ENCODE results near the gene BPIFA3. TPM values are rescaled to one million over a fixed set of nuclear protein-coding genes. Genes with fewer than 3 reads are reported as not detected.

The BPIFA3 gene
- total and polyA plus RNA-seq, 2 of the 8 experiments (the other 6 are each of a cell fraction or from before 2014, with no cell fraction given) = not detected

DNA sequence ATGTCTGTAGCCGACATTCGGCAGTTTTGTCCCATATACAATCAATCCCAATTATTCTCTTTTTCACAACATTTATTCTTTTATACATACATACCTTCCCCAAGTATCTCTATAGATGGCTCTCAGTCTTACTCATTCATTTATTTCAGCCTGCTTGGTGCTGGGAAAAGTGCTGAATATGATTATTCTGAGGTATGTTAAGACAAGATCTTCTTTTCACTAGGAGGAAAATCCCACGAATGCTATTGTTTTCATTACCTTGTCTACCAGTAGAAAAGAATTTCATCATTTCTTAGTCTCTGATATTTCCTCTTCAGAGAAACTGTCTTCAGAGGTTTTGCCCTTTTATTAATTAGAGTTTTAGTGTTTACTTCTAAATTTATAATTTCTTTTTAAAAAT, 13.7 kb upstream of the BPIFA3 start:
- Histone ChIP-seq H3K14ac (ENCODE audit: insufficient read length) (no peak overlapping the region), H2BK12ac (ENCODE audit: low read depth, low read length) (no peak overlapping the region), H3K79me2 (ENCODE audit: control insufficient read depth in 1 of 2, insufficient read depth in 2 of 2, low read length in 2 of 2) (no peaks in the 10 kb centered on the region), H4K20me1 (replicated peaks in 1 of 2; ENCODE audit: control insufficient read depth in 1 of 2, insufficient read depth in 2 of 2, low read length in 2 of 2) (no peaks in the 10 kb centered on the region), H3K36me3 (ENCODE audit: control insufficient read depth in 2 of 4, insufficient read depth in 4 of 4, low read length in 3 of 4) (no peaks in the 10 kb centered on the region), H2BK5ac (ENCODE audit: low read depth, low read length) (no peak overlapping the region), H3K27me3 (replicated peaks in 1 of 4; ENCODE audit: control insufficient read depth in 3 of 4, extremely low read depth in 1 of 4, insufficient read depth in 3 of 4, low read length in 3 of 4) (peaks cover 0 to 2% (median 0%) of the 10 kb centered on the region in 4 experiments; a peak in 1 of 7 replicates), H4K91ac (replicated peaks; ENCODE audit: insufficient read length, low read length) (no peak overlapping the region), H3K4ac (replicated peaks; ENCODE audit: insufficient read length, low read depth, low read length) (no peak overlapping the region), H3K23ac (ENCODE audit: insufficient read length) (no peak overlapping the region), H3K18ac (ENCODE audit: extremely low read depth, low read length) (no peak overlapping the region), H3K4me3 (ENCODE audit: extremely low read depth in 1 of 4, insufficient read depth in 2 of 4, low read depth in 3 of 4, low read length in 4 of 4) (no peak overlapping the region), H3K27ac (ENCODE audit: low read depth, low read length) (no peak overlapping the region), H3K23me2 (ENCODE audit: low read depth, low read length) (no peaks in the 10 kb centered on the region), H3K4me1 (replicated peaks in 1 of 4; ENCODE audit: control insufficient read depth in 3 of 4, insufficient read depth in 4 of 4, low read length in 3 of 4) (no peaks in the 10 kb centered on the region), H2AFZ (ENCODE audit: low read length) (no peak overlapping the region), H3K9me3 (ENCODE audit: insufficient read depth in 2 of 2, low read depth in 1 of 2, low read length in 1 of 2) (no peaks in the 10 kb centered on the region), H2BK15ac (ENCODE audit: low read length) (no peak overlapping the region), H4K8ac (ENCODE audit: extremely low read depth, insufficient read depth, low read length) (no peak overlapping the region), H3K79me1 (ENCODE audit: low read depth, low read length) (no peaks in the 10 kb centered on the region), H3K9ac (replicated peaks in 1 of 4; ENCODE audit: extremely low read depth in 1 of 4, low read depth in 3 of 4, low read length in 3 of 4) (no peak overlapping the region), H2AK5ac (ENCODE audit: low read depth, low read length) (no peak overlapping the region), H2BK120ac (replicated peaks; ENCODE audit: low read depth, low read length) (no peak overlapping the region), H2BK20ac (ENCODE audit: low read length) (no peak overlapping the region), H3K4me2 (ENCODE audit: insufficient read depth in 1 of 2, low read depth in 2 of 2, low read length in 2 of 2) (no peak overlapping the region), H4K5ac (ENCODE audit: insufficient read length, low read depth, low read length) (no peak overlapping the region), H3K56ac (replicated peaks; ENCODE audit: insufficient read length, low read depth, low read length) (no peak overlapping the region)
- FAIRE-seq (no peak), DNase-seq (ENCODE audit: low read depth in 1 of 2, low spot score in 2 of 2) (no peak)
- TF ChIP-seq CHD1 (IDR thresholded peaks at IDR 0.05; ENCODE audit: low read depth, low read length) (no peak), KDM5A (IDR thresholded peaks at IDR 0.05; ENCODE audit: low read length) (no peak), RNF2 (IDR thresholded peaks at IDR 0.05; ENCODE audit: borderline replicate concordance, low read depth, low read length, missing control alignments, poor library complexity, severe bottlenecking) (no peak), CEBPB (IDR thresholded peaks at IDR 0.05; ENCODE audit: low read depth, low read length) (no peak), PHF8 (conservative IDR thresholded peaks at IDR 0.05; ENCODE audit: low read depth, low read length) (no peak), TAF7 (optimal IDR thresholded peaks at IDR 0.05; ENCODE audit: borderline replicate concordance, low read depth, low read length) (no peak), EP300 (IDR thresholded peaks at IDR 0.05; ENCODE audit: borderline replicate concordance in 1 of 2, low read depth in 2 of 2, low read length in 2 of 2) (no peak)
- POLR2A ChIA-PET (ENCODE audit: partially characterized antibody) = no interaction called here
- 86% methylated on average over 3 of the region's 3 CpGs; no CpG with 5 or more reads in 1 of the 2 experiments for WGBS, 2 experiments (ENCODE audit: extremely low coverage in 1 of 2, insufficient coverage in 1 of 2, insufficient read length in 1 of 2, insufficient replicate concordance in 2 of 2, low coverage in 1 of 2, low lambda C conversion rate in 2 of 2, missing lambda C conversion rate in 1 of 2)
- CTCF ChIA-PET (ENCODE audit: partially characterized antibody) = interaction anchor here (0.7 kb wide), 1 partner anchor 88 kb away, joined by 3 read pairs; no protein-coding TSS in a partner anchor

Measured in H1 (cell line).